Glomerular visceral epithelial cell (primary cell): Measurements from ENCODE around the gene CCP110.
"Not testable (repeated sequence)": the region's sequence is repeated elsewhere in the genome, so short reads cannot be mapped to it uniquely, and the experiment has no call there.

Source experiments
- DNase-seq: peaks from one replicate; pipeline ENCODE4 v3.0.0-alpha.2; 2016; ENCODE audit errors: extremely low spot score

Gene CCP110

DNA sequence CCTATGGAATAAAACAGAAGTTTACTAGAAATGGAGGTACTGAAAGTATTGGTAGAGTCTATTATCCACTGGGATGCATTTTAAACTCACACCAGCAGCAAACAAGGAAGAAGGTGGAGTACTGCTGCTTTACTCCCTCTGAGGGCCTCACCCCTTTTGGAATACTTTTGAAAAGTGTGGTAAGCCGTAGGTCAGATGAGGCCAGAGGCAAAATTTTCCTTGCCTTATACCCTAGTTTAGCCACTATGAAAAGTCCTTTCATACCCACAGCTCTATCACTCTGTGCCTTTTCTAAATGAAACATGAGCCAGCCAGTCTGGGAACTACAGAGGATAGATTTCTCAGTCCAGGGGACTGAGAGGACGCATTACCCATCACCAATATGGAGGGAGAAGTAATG, 15.9 kb upstream of the CCP110 start:
- DNase-seq: no peak

DNA sequence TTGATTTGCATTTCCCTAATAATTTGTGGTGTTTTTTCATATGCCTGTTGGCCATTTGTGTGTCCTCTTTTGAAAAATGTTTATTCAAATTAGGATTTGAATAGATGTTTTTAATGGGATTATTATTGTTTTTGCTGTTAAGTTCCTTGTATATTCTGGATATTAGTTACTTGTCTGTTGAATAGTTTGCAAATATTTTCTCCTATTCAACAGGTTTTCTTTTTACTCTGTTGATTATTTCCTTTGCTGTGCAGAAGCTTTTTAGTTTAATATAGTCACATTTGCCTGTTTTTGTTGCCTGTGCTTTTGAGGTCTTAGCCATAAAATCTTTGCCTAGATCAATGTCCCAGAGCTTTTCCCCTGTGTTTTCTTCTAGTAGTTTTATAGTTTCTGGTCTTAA, 11.4 kb upstream of the CCP110 start:
- no peak for DNase-seq

- DNase-seq: no peak
Observed at GRCh38 chr16:19513377-19514053, 10.2 kb upstream of the CCP110 start.

GRCh38 chr16:19515757-19516156, 8.0 kb upstream of the CCP110 start:
- no peak for DNase-seq

DNA sequence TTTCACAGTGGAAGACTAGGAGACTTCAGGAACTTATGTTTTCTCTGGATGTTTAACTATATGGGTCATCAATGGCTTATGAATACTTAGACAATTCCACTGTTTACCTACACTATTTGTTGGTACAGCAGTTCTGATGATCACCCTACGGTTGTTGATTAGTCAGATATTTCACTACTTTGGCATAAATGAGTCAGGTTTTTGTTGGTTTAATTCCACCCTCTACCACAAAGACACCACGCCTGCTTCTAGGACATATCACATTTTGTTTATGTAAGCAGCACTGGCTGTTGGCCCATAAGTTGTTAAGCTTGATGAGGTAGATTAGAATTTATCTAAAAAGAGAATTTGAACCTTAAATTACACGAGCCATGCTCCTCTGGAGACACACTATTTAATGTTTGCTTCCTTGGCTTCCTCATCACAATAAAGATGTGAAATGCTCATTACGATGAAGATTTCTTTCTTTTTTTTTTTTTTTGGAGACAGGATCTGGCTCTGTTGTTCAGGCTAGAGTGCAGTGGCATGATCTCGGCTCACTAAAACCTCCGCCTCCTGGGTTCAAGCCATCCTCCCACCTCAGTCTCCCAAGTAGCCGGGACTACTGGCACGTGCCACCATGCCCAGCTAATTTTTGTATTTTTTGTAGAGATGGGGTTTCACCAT, 6.2 kb upstream of the CCP110 start:
- DNase-seq: no peak

GRCh38 chr16:19518388-19518787, 5.4 kb upstream of the CCP110 start:
- no peak for DNase-seq

- peak; percentile 15 for DNase-seq
Observed at GRCh38 chr16:19520861-19521331, 2.8 kb upstream of the CCP110 start.

DNA sequence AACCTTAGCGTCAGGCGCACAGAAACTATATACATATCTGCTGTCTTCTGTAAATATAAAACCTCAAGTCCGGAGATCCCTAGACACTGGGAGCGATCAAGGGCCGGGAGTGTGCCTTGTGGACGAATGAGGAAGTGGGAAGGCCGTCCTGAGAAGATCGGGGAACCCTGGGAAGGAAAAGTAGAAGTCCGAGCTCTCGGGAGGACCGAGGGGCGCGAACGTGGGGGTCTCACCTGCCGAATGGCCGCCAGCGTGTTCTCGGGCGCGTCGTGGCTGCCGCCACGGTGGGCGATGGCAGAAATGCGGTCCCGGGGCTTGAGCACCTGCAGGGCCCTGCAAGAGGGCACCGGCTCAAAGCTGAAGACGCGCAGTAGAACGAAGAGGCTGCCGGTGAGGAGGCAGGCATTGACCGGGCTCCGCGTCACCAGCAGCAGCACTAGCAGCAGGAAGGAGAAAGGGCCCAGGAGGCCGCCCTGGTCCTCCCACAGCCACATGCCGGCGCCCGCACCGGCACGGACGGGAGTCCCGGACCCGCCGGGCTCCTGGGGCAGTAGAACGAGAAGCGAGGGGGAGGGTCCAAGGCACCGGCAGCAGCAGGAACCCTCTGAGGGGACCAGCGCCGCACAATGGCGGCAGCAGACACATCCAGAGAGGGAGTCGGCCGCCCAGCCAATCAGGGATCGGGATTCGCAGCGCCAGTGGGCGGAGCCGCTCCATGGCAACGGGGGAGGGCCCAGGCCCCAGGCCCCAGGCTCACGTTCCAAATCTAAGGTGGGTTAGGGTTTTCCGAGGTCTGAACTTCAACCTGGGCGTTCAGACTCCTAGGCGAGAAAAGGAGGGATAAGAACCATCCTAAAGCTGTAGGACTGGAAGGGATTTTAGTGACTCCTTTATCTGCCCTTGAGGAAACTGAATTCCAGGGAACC, 2.0 kb upstream of the CCP110 start, which contains the start of gene GDE1:
GDE1 (minus strand) TSS at position 628 of the 926 bp plus-strand sequence; CDS start at position 494, 134 bp downstream.
- DNase-seq: peak; percentile 87

DNA sequence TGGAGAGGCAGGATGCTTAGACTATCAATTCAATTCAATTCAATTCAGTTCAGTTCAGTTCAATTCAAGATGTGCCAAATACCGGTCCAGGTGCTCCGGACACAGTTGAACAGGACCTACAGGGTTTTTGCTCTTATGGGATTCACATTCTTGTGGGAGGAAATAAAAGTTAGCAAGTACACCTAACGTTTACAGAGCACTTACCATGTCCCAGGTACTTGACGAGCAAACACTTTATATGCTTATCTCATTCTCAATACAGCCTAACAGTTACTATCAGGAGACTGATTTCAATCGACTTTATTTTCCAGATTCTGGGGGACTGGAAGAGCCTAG, 1.4 kb upstream of the CCP110 start:
- DNase-seq: no peak

DNA sequence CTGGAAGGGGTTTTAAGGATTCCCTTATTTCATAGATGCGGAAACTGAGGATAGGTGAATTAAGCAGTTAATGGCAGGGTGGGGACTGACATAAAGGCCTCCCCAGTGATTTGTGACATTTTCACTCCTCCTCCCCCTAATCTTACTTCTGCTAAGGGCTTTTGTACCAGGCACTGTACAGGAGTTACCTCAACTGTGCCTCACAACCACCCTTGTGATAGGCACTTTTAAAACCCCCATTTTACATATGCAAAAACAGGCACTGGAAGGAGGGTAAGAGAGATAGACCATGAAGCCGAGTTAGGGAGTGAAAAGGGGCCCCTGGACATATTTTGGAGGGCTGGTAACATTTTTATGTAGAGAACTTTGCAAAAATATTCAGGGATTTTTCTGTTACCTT, 982 bp upstream of the CCP110 start:
- no peak for DNase-seq

DNA sequence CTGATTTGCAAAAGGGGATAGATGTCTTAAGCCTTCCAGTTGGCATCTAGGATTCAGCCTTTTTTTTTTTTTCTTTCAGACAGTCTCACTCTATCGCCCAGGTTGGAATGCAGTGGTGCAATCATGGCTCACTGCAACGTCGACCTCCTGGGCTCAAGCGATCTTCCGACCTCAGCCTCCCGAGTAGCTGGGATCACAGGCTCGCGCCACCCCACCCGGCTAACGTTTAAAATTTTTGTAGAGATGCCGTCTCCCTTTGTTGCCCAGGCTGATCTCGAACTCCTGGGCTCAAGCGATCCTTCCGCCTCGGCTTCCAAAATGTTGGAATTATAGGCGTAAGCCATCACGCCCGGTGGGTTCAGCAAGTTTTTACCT, 571 bp upstream of the CCP110 start:
- DNase-seq: no peak

GRCh38 chr16:19524356-19524615, 544 bp downstream of the CCP110 start:
- DNase-seq: no peak

GRCh38 chr16:19524616-19525384, 1.1 kb downstream of the CCP110 start:
- DNase-seq: no peak

- no peak for DNase-seq
Observed at GRCh38 chr16:19525385-19525723, 1.6 kb downstream of the CCP110 start.

- no peak for DNase-seq
Observed at GRCh38 chr16:19527161-19527560, 3.4 kb downstream of the CCP110 start.

DNA sequence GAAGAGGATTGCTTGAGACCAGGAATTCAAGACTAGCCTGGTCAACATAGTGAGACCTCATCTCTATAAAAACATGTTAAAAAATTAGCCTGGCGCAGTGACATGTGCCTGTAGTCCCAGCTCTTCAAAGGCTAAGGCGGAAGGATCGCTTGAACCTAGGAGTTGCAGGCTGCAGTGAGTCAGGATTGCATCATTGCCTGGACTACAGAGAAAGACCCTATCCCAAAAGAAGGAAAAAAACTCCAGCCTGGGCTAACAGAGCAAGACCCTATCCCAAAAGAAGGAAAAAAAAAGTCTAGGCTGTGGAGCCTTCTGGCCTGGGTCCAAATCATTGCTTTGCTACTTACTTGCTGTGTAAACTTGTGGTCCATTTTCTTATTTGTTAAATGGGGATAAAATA, 4.9 kb downstream of the CCP110 start:
- DNase-seq: no peak

- DNase-seq: no peak
Observed at GRCh38 chr16:19532601-19533000, 8.9 kb downstream of the CCP110 start.

GRCh38 chr16:19540241-19540970, 16.7 kb downstream of the CCP110 start:
- no peak for DNase-seq

GRCh38 chr16:19542138-19542821, 18.5 kb downstream of the CCP110 start:
- no peak for DNase-seq

- DNase-seq: not testable (repeated sequence)
Observed at GRCh38 chr16:19543278-19543996, 19.7 kb downstream of the CCP110 start.
